Activated T-helper 2 cell treated with anti-CD3 and anti-CD28 coated beads, Interferon-gamma antibody, Interleukin-2, Interleukin-4, amounts not matched to agents 10 μg/mL and 5 μg/mL and 100 μg/mL, durations not matched to agents 14 hours and 24 hours and 36 hours (primary cell): ENCODE data around the gene CIAO1. TPM values are rescaled to one million over a fixed set of nuclear protein-coding genes. Genes with fewer than 3 reads are reported as not detected.
"Not testable (repeated sequence)": the region's sequence is repeated elsewhere in the genome, so short reads cannot be mapped to it uniquely, and the experiment has no call there.

Source experiments
- DNase-seq: peaks from one replicate; pipeline ENCODE4 v3.0.0; 2021; ENCODE audit warnings: low spot score
- H3K27ac Mint-ChIP-seq: one replicate; pipeline ENCODE4 v1.8.0; 2021; ENCODE audit warnings: mixed read lengths
- H3K27me3 Mint-ChIP-seq: one replicate; pipeline ENCODE4 v1.8.0; 2021; ENCODE audit warnings: low read depth, mixed read lengths
- H3K36me3 Mint-ChIP-seq: one replicate; pipeline ENCODE4 v1.8.0; 2021; ENCODE audit warnings: low read depth, mixed read lengths
- H3K4me1 Mint-ChIP-seq: one replicate; pipeline ENCODE4 v1.8.0; 2021; ENCODE audit warnings: low read depth, mixed read lengths
- H3K4me3 Mint-ChIP-seq: one replicate; pipeline ENCODE4 v1.8.0; 2021; ENCODE audit warnings: low read depth, mild to moderate bottlenecking, moderate library complexity, mixed read lengths
- H3K9me3 Mint-ChIP-seq: one replicate; pipeline ENCODE4 v1.8.0; 2021; ENCODE audit warnings: mixed read lengths
- intact Hi-C: fragments of 100-400 bp; cut with micrococcal nuclease; formaldehyde crosslinking; loops from one replicate; pipeline ENCODE4 v1.15.1; 2023
- total RNA-seq: library from RNA; stranded (reverse); gene quantifications from 2 replicates; pipeline ENCODE4 v1.2.3, GENCODE V29; 2022

Gene CIAO1
- total RNA-seq, result 93.9 and 94.7 TPM in 2 replicates

DNA sequence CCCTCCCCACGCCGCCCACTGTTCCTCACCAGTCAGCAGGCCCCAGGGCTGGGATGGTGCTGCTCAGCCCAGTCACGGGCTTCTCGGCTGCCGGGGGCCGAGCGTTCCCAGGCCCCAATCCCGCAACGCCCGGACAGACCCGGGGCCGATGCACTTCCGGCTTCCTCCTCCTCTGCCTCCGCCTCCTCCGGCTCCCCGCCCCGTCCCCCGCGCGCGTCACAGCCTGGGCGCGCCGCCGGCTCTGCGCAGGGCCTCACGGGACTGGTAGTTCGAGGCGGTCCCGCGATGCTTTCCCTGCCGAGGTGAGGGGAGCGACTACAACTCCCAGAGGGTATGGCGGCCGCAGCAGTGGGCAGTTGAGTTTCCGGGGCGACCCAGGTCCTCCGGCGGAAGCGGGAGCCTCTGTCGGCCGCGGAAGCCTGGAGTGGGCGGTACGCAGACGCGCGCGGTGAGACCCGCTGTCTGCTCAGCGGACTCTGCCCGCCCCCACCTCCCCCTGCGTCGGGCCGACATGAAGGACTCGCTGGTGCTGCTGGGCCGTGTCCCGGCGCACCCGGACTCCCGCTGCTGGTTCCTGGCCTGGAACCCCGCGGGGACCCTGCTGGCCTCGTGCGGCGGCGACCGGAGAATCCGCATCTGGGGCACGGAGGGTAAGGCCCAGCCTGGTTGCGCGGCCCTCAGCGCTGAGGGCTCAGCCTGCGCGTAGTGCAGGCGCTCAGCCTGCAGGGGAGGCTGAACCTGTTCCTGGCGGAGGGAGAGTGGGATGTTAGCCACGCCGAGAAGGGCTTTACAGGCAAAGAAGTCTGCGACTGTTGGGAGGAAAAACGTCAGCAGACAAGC, at the start of gene CIAO1, which contains the start of gene TMEM127:
Gene CIAO1 (plus strand): TSS at position 386 of the 840 bp plus-strand sequence. CDS start 126 bp downstream, at position 512.
Gene TMEM127 (minus strand): TSS at position 158 of the 840 bp plus-strand sequence. CDS start 616 bp downstream, outside the sequence.
- H3K4me1 Mint-ChIP-seq, result peaks cover 32% of the 10 kb centered on the region
- intact Hi-C loops, result loop anchor here (1.0 to 5.0 kb wide), 7 partner anchors 24 to 271 kb away; partner anchors contain the start of genes ARID5A, DUSP2, ITPRIPL1 and SNRNP200
- peak within 1 kb of the TSS; percentile 98 for H3K27ac Mint-ChIP-seq
- H3K27me3 Mint-ChIP-seq, result no peaks in the 10 kb centered on the region
- DNase-seq, result peak; percentile 99
- peaks cover 62% of the 10 kb centered on the region for H3K36me3 Mint-ChIP-seq
- no peaks in the 10 kb centered on the region for H3K9me3 Mint-ChIP-seq
- H3K4me3 Mint-ChIP-seq, result peak within 1 kb of the TSS; percentile 100

DNA sequence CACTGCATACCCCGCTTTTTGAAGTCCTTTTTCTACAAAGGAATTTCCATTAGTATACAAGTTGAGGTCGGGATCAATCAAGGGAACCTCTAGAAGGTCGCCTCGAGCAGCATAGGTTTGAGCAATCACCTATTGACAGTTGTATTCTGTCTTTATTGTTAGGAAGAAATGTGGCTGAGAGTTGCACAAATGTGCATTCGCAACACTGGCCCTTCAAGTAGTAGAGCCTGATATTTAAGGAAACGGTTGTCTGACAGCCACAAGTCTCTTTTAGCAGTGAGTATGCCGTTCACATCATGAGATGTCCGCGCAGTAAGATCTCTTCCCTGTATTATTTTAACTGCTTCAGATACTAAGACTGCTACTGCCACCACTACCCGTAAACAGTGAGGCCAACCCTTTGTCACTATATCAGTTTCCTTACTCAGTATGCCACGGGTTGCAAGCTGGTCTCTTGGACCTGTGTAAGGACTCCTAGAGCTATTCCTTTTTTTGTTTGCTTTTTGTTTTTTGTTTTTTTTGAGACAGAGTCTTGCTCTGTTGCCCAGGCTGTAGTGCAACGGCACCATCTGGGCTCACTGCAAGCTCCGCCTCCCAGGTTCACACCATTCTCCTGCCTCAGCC, 47.4 kb upstream of the CIAO1 start:
- Mint-ChIP-seq H3K36me3 (no peaks in the 10 kb centered on the region), H3K4me3 (no peak overlapping the region), H3K4me1 (no peaks in the 10 kb centered on the region), H3K27ac (no peak overlapping the region), H3K27me3 (no peaks in the 10 kb centered on the region), H3K9me3 (no peaks in the 10 kb centered on the region)
- no peak for DNase-seq
- intact Hi-C loops, result no loop called here

DNA sequence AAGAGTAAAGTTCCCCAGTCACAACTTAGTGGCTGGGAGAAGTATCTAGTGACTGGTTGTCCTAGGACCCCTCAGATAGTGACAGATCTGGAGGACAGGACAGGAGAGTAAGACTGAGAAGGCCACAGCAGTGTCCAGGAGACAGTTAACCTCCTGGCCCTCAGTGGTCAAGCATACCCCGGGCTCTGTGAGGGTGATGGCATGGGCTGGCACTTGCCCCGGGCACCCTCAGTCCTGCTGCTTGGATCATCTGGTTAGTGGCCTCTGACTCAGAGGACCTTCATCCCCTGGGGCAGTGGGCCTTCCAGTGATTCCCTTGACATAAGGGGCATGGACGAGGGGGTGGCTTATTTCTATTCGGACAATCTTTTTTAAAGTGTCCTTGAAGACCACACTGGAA, 46.1 kb upstream of the CIAO1 start:
- H3K9me3 Mint-ChIP-seq, H3K27ac Mint-ChIP-seq, intact Hi-C loops, H3K27me3 Mint-ChIP-seq, H3K4me3 Mint-ChIP-seq, H3K4me1 Mint-ChIP-seq, DNase-seq, H3K36me3 Mint-ChIP-seq: not testable (repeated sequence)

DNA sequence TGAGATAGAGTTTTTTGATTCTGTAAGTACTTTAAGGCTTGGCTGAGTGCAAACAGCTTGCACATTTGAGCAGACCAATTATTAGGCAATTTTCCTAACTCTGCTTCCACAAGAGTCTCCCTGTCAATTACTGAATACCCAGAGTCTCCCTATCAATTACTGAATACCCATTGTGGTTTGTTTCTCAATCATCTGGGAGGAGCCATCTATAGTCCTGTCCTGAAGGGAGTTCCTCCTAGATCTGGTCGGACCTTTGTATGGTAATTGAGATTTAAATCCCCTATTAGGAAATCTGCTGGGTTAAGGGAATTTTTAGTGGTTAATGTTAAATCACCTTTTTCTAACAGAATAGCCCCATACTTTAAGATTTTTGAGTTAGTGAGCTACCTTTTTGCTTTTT, 44.9 kb upstream of the CIAO1 start:
- DNase-seq, H3K4me3 Mint-ChIP-seq, intact Hi-C loops, H3K36me3 Mint-ChIP-seq, H3K27ac Mint-ChIP-seq, H3K9me3 Mint-ChIP-seq, H3K27me3 Mint-ChIP-seq, H3K4me1 Mint-ChIP-seq: not testable (repeated sequence)

DNA sequence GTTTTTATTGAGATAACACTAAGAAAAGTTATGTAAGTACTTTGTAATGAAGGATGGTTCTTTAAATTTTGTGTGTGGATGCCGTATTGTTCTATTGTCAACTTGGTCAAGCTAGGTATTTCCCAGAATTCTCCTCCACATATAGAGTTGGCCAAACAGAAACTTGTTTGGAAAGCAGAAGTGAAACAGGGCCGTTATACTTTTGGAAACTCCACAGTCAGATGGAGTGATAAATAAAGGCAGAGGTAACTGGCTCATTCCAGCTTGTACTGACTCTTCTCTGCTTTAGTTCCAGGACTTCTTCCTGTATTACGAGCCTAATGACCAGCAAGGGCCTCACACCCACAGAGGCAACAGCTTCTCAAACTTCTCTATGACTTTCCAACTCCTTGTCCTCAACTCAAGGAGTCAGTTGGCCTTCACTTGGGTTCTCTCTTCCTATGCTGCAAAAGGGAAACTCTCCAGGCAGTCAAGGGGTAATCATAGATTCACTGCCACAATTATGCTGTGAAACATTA, 41.0 kb upstream of the CIAO1 start:
- intact Hi-C loops, result loop anchor here (2.0 kb wide), 1 partner anchor 16 kb away; the partner anchor contains the start of gene STARD7
- Mint-ChIP-seq H3K4me1 (peaks cover 9% of the 10 kb centered on the region), H3K9me3 (no peaks in the 10 kb centered on the region), H3K27me3 (no peaks in the 10 kb centered on the region), H3K27ac (peak overlapping the region; percentile 84), H3K4me3 (no peak overlapping the region), H3K36me3 (no peaks in the 10 kb centered on the region)
- DNase-seq, result no peak

DNA sequence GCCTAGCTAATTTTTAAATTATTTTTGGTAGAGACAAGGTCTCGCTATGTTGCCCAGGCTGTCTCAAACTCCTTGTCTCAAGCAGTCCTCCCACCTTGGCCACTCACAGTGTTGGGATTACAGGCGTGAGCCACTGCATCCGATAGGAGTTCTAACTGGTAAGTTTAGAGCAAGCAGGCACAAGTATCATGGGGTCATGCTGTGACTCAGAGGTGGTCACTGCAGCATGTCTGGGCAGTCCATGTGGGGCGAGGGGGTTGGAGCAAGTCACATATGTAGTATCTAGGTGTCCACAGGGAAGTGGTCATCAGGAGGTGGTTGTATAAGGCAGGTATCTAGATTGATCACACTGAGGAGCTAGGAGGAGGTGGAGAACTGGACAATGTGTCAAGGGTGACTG, 34.7 kb upstream of the CIAO1 start:
- no peak for DNase-seq
- intact Hi-C loops, result no loop called here
- Mint-ChIP-seq H3K27me3 (no peaks in the 10 kb centered on the region), H3K36me3 (no peaks in the 10 kb centered on the region), H3K9me3 (no peaks in the 10 kb centered on the region), H3K4me1 (no peaks in the 10 kb centered on the region), H3K4me3 (no peak overlapping the region), H3K27ac (no peak overlapping the region)

DNA sequence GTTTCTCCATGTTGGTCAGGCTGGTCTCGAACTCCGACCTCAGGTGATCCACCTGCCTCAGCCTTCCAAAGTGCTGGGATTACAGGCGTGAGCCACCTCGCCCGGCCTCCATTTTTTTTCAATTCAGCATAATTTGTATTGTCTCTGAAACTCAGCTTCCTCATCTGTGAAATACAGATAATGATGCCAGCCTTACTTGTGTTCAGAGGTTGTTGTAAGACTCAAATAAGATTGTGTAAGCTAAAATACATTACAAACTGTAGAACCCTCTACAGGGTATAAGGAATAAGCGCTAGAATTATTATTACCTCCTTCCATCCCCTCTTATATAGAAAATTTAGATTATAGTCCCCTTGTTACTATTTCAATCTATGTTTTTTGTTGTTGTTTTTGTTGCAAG, 32.6 kb upstream of the CIAO1 start:
- intact Hi-C loops, result no loop called here
- Mint-ChIP-seq H3K4me3 (no peak overlapping the region), H3K27me3 (no peaks in the 10 kb centered on the region), H3K27ac (no peak overlapping the region), H3K36me3 (no peaks in the 10 kb centered on the region), H3K4me1 (peaks cover 3% of the 10 kb centered on the region), H3K9me3 (no peaks in the 10 kb centered on the region)
- DNase-seq, result no peak

DNA sequence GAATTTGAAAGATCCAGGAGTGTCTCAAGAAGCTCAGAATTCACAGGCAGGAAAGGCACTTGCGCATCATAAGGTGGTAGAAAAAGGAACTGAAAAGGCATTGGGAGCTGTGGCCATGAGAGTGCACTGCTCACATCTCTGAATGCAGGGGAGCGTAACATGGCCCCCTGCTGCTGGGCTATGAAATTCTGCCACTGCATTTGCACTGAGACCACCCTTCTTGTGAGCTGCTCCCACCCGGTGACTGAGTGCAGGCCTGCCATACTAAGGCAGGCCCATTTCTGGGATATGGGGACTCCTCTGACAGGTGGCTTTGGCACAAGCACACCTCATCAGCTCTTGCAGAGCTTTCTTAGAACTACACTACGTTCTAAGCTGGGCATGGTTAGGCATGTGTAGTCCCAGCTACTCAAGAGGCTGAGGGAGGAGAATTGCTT, 32.1 kb upstream of the CIAO1 start:
- H3K9me3 Mint-ChIP-seq, result no peaks in the 10 kb centered on the region
- DNase-seq, result no peak
- H3K4me1 Mint-ChIP-seq, result peaks cover 3% of the 10 kb centered on the region
- intact Hi-C loops, result no loop called here
- H3K36me3 Mint-ChIP-seq, result no peaks in the 10 kb centered on the region
- no peak overlapping the region for H3K4me3 Mint-ChIP-seq
- H3K27ac Mint-ChIP-seq, result no peak overlapping the region
- H3K27me3 Mint-ChIP-seq, result no peaks in the 10 kb centered on the region

DNA sequence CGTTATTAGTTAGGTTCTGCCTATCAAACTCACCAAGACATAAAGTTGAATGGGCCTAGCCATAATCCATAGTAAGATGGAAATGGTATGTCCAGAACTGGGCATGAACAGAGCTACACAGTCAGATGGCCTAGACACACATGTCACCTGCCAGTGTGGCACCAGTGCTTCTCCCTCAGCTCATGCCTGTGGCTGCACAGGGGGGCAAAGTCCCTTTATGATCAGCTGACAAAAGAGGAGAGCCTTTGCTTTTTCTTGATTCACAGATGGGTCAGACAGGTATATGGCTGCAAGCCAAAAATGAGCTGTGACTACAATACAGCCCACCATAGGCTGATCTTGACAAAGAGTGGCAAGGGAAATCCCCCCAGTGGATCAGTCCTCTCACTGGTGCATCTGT, 29.1 kb upstream of the CIAO1 start:
- Mint-ChIP-seq H3K36me3 (peaks cover 4% of the 10 kb centered on the region), H3K4me3 (no peak overlapping the region), H3K4me1 (peaks cover 13% of the 10 kb centered on the region), H3K27ac (no peak overlapping the region), H3K9me3 (no peaks in the 10 kb centered on the region), H3K27me3 (no peaks in the 10 kb centered on the region)
- DNase-seq, result no peak
- intact Hi-C loops, result no loop called here

DNA sequence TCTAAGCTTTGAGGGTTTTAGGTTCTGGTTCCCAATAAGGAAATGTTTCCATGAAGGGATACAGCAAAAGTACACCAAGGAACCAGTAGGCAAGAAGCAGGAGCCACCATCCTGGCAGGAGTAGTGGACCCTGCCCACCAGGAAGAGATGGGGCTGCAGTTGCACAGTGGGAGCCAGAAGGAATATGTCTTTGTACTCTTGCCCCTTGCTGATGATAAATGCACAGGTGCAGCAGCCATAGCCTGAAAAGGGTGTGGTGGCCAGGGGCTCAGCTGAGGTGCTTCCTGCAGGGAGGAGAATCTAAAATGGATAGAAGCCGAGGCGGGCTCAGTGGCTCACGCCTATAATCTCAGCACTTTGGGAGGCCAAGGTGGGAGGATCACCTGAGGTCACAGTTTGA, 27.8 kb upstream of the CIAO1 start:
- no peak overlapping the region for H3K4me3 Mint-ChIP-seq
- peaks cover 27% of the 10 kb centered on the region for H3K4me1 Mint-ChIP-seq
- no peaks in the 10 kb centered on the region for H3K9me3 Mint-ChIP-seq
- DNase-seq, result no peak
- H3K27ac Mint-ChIP-seq, result no peak overlapping the region
- H3K36me3 Mint-ChIP-seq, result peaks cover 10% of the 10 kb centered on the region
- intact Hi-C loops, result no loop called here
- H3K27me3 Mint-ChIP-seq, result no peaks in the 10 kb centered on the region

DNA sequence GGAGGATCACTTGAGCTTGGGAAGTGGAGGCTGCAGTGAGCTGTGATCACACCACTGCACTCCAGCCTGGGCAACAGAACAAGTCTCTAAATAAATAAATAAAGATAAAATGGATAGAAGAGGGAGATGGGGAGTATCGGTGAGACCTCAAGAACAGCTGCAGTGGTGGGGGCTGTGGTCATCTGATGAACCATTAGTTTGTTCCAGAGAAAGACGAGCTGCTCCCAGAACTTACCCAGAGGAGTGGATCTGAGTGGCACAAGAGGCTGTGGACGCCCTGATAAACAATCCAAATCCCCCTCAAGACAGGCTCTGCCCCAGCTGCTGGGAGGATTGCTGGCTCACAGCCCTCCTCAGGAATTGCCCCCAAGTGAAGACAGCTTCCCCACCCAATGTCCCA, 26.9 kb upstream of the CIAO1 start:
- Mint-ChIP-seq H3K36me3 (peaks cover 10% of the 10 kb centered on the region), H3K27me3 (no peaks in the 10 kb centered on the region), H3K27ac (no peak overlapping the region), H3K9me3 (no peaks in the 10 kb centered on the region), H3K4me1 (peaks cover 27% of the 10 kb centered on the region), H3K4me3 (no peak overlapping the region)
- DNase-seq, result no peak
- intact Hi-C loops, result no loop called here

DNA sequence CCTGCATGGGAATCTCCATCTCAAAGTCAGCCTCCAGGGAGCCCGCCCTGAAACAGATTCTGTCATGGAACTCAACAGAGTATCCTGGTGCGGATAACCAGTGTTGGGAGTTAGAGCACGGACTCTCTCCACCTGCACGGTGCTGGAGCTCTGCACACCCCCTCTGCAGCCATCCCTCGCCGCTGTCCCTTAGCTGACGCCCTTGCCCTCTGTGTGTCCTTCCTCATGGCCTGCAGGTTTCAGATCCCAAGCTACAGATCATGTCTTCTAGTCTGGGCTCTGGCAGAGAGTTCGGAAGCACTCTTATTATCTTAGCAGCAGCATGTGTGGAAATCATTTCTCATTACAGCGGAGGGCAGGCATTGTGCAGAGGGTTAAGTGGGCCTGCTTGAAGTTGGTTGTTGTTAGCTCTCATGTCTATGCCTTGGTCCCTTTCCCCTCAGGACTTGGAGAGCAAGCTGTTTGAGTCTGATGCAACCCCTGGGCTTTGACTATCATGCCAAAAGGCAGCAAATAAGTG, 26.2 kb upstream of the CIAO1 start:
- no peaks in the 10 kb centered on the region for H3K27me3 Mint-ChIP-seq
- peaks cover 17% of the 10 kb centered on the region for H3K36me3 Mint-ChIP-seq
- intact Hi-C loops, result loop anchor here (5.0 kb wide), 1 partner anchor 93 kb away; the partner anchor contains the start of gene DUSP2
- no peaks in the 10 kb centered on the region for H3K9me3 Mint-ChIP-seq
- H3K27ac Mint-ChIP-seq, result peak overlapping the region; percentile 33
- H3K4me3 Mint-ChIP-seq, result no peak overlapping the region
- H3K4me1 Mint-ChIP-seq, result peaks cover 29% of the 10 kb centered on the region
- DNase-seq, result no peak
